KBM-7 (cell line): ENCODE data around the gene CST7.
"Not testable (repeated sequence)": the region's sequence is repeated elsewhere in the genome, so short reads cannot be mapped to it uniquely, and the experiment has no call there.

Source experiments
- DNase-seq: peaks from one replicate; pipeline ENCODE4 v3.0.0-alpha.2; 2015
- in situ Hi-C: fragments of 300-500 bp; cut with MboI; formaldehyde crosslinking; loops from 2 replicates; pipeline ENCODE4 v1.14.3; 2020; ENCODE audit warnings: low sequenced_read_pairs, low pct_unique_long_range_greater_than_20kb, mixed read lengths

Gene CST7

DNA sequence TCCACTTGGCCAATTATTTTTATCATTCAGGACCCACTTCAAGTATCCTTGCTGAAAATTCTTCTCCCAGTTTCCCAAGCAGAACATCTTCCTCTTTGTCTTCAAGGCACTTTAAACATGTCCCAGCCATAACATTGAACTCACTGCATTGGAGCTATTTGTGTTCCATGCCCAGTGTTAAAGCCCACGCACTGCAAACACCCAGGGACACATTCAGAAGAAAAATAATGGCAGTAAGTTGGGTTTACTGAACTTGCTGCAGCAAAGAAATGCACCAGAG lies 45.1 kb downstream of the CST7 start:
- DNase-seq, result no peak
- in situ Hi-C loops, result loop anchor here (10.0 to 25.0 kb wide), 2 partner anchors 71 to 193 kb away; partner anchors contain the start of gene ENTPD6

DNA sequence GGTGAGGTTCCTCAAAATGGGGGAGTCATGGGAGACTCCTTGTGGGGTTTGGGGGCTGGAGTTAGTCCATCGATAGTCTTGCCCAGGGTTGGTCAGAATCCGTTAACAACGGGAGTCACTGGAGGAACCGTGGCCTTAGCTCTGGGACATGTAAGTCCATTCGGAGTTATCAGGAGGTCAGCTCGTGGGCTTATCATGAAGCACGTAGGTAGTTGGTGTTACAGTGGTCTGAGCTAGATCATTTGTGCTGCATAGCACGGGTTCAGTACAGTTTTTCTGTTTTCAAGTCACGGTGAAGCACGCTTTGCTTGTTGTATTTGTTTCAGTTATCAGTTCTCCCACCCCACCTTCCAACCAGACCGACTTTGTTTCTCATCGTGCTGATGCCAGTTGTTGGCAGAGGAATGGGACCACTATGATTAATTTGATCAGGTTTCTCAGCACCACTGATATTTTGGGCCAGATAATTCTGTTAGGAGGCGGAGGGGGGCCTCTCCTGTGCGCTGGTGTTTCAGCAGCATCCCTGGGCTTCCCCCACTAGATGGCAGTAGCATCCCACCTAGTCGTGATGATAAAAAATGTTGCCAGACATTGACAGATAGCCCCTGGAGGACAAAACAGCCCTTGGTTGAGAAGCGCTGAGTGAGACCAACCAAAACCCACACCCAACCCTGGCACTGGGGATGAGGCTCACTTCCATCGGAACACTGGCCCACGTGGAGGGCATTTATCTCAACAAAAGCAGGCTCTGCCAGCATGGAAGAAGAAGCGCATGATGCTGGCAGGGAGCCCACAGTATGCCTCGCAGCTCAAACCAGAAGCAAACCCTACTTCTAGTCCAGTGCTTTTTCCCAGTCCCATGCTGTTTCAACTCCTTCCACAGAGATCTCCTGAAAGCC lies 45.6 kb downstream of the CST7 start:
- in situ Hi-C loops, result loop anchor here (10.0 to 25.0 kb wide), 2 partner anchors 70 to 193 kb away; partner anchors contain the start of gene ENTPD6
- DNase-seq, result peak; percentile 88

DNA sequence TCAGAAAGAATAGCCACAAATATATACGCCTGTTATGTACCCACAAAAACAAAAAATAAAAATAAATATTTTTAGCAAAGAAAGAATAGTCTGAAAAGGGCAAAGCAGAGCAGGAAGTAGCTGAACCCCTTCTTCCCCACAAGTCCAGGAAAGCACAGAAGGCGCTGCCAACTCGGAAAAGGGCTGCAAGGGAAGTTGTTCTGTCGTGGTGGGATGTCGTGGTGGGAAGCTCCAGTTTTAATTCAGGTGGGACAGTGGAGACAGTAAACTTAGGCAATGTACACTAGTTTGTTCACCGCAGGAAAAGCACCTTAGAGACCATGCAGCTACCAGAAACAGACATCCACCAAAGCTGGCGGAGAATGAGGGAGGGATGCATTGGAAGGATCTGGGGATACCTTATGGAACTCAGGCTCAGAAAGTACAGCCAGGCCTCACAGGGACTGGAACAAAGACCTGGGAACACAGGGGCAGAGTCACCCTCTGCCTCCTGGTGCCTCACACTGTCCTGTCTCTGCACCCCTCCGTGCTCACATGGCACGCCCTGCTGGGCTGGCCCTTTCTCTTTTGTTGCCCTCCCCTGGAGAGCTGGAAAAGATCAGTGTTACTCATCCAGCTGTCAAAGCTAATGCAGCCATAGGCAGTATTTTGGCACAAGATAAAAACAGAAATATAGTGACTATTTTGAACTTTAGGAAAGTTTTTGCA lies 46.8 kb downstream of the CST7 start:
- in situ Hi-C loops, result loop anchor here (10.0 to 25.0 kb wide), 2 partner anchors 69 to 191 kb away; partner anchors contain the start of gene ENTPD6
- DNase-seq, result no peak

DNA sequence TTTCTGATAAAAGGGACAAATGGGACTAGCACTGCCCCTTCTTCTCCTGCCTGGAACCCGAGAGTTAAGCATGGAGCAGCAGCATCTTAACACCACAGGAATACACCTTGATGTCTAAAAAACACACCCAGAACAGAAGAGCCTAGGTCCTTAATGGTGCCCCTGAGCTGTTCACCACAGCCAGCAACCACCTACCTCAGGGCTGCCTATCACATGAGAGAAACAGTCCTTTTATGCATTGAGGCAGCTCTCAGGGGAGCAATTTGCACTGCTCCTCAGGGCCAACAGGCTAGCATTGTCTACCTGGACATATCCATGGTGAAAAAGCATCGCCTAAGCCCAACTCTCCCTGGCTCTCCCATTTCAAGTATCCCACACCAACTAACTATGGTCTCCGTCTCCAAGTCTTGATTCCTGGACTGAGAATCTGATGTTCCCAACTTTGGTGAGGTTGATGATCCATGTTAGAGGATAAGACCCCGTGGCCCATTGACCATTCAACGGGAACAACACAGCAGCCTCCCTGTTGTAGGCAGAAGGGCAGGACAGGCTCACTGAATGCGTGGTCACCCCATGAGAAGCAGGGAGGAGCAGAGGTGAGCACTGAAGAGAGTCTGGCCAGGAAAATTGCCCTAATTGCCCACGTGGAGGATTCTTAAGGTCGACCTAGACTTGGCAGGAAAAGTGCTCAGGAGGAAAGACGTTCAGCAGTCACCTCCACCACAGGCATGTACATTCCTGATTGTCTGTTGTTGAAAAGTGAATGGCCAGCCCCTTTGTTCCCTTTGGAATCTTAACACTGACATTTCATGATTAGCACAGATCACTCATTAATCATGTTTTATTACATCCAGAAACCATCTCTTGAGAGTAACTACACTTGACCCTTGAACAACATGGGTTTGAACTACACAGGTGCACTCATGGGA lies 47.6 kb downstream of the CST7 start:
- in situ Hi-C loops, result loop anchor here (10.0 to 25.0 kb wide), 2 partner anchors 68 to 191 kb away; partner anchors contain the start of gene ENTPD6
- no peak for DNase-seq

DNA sequence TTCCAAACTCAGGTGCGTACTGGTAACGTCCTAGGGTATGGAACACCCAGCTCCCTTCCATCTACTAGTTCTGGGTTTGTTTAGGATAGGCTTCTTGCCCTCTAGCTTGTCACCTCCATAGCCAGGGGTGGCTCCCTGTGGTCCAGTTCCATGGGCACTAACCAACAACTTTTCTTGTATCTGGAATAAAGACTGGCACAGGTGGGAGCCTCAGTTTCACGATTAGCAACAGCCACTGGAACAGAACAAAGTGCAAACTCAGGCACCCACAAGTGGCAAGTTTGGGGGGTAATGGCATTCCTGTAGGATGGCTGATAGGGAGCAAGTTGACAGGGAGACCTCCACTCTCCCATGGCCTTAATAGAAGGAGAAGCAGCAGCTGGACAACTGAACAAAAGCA lies 49.1 kb downstream of the CST7 start:
- in situ Hi-C loops, result loop anchor here (10.0 to 25.0 kb wide), 2 partner anchors 67 to 189 kb away; partner anchors contain the start of gene ENTPD6
- DNase-seq, result no peak

DNA sequence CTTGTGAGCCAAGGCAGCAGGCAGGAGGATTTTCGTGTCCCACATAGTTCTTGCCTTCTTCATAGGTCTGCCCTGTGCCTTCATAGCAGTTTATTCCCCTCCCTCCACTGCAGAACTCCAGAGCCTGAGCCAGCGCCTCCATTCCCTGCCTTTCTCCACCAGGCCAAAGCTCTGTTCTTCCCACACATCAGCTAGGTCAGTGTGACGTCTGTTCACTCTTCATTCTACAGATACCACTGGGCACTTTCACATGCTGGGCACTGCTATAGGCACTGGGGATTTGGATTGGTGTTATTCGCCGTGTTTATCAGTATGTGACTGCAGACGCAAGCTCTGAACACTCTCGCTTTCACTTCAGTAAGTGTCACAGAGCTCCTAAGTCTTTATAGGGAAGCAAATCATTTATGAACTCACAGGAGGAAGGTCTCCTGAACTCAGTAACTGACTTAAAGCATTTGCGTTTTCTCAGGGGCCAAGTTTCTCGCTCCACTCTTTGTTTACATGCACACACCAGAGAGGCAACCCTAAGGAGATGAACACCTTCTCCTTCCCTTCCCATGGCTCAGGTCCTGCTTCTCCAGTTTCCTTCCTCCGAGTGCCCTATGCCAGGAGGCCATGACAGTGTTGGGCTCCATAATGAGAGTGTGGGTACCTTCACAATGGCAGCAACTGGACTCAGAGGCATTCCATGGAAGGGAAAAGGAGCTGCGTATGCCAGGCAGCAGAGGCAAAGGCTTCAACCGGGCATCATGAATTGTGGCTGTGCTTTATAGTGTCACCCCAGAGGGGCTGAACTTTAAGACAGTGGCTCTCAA lies 49.8 kb downstream of the CST7 start:
- in situ Hi-C loops, result loop anchor here (10.0 to 25.0 kb wide), 2 partner anchors 66 to 188 kb away; partner anchors contain the start of gene ENTPD6
- no peak for DNase-seq

DNA sequence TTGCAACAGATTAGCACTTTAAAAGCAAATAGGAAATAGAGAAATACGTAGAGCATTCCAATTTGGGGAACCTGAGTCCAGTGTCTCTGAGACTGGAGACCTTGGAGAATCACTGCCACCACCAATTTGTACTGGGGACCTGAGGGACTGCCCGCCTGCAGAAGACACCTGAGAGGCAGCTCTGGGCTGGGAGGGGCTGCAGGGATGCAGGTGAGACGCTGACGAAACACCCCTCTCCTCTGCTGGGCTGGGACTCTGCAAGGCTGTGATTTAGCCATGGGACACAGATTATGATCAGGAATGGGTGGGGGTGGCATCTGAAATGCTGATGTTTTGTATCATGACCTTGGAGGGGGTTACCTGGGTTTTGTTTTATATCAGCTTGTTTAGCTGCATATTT lies 50.5 kb downstream of the CST7 start:
- no peak for DNase-seq
- in situ Hi-C loops, result loop anchor here (10.0 to 25.0 kb wide), 2 partner anchors 65 to 188 kb away; partner anchors contain the start of gene ENTPD6

DNA sequence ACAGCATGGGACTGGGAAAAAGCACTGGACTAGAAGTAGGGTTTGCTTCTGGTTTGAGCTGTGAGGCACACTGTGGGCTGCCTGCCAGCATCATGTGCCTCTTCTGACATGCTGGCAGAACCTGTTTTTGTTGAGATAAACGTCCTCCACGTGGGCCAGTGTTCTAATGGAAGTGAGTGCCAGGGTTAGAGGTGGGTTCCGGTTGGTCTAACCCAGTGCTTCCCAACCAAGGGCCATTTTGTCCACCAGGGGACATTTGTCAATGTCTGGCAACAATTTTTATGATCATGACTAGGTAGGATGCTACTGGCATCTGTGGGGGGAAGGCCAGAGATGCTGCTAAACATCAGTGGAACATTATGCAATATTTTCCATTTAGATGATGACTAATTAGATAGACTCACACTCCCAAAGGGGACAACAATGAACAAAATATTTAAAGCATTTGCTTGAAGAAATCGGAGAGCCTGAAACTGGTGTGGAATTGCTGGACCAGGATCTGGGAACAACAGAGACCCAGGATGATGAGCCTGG lies 51.3 kb downstream of the CST7 start:
- in situ Hi-C loops, result no loop called here
- no peak for DNase-seq

DNA sequence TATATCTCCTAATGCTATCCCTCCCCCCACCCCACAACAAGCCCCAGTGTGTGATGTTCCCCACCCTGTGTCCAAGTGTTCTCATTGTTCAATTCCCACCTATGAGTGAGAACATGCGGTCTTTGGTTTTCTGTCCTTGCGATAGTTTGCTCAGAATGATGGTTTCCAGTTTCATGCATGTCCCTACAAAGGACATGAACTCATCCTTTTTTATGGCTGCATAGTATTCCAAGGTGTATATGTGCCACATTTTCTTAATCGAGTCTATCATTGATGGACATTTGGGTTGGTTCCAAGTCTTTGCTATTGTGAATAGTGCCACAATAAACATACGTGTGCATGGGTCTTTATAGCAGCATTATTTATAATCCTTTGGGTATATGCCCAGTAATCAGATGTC lies 52.3 kb downstream of the CST7 start:
- DNase-seq, in situ Hi-C loops: not testable (repeated sequence)

DNA sequence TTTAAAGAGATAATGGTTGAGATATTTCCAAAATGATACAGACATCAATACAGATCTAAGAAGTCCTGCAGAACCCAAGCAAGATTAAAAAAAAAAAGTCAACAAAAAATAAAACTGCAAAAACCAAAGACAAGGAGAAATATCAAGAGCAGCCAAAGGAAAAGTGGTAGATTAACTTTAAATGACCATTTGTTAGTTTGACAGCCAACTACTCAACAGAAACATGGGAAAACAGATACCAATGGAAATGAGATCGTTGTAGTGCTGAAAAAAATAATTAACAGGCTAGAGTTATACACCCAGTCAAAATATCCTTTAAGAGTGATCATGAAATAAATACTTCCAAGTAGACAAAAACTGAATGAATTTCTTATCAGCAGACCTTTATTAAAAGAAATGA lies 53.9 kb downstream of the CST7 start:
- no peak for DNase-seq
- in situ Hi-C loops, result no loop called here

DNA sequence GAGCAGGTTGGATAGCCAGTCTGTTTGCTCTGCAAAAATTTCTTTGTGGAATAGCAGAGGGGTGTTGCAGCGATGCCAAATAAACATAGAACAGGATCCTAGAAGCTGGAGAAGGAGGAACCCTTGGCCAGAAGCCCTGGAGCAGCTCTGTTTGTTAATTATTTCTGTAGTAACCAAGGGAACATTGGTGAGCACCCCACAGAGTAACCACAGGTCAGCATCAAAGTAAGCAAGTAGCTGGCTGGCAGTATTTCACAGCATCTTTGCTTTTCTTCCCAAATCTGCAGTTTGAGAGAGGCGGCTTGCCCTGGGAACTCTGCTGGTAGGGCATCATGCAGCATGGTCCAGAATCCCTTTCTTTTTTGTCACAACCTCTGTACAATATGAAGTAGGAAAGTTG lies 56.2 kb downstream of the CST7 start:
- in situ Hi-C loops, result no loop called here
- no peak for DNase-seq

DNA sequence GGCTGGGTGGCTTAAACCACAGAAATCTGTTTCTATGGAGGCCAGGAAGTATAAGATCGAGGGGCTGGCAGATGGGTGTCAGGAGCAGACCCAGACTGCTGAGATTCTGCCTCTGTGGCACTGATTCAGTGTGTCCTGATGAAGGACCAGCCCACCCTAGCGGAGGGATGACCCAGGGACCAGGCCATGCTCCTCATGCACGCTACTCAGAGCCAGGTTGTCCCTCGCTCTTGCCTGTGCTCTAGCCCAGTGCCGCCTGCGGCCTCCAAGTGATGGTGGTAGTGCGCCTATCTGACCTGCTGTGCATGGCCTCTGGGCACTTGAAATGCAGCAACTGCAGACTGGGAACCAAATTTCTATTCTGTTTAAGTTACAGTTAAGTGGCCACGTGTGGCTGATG lies 56.6 kb downstream of the CST7 start:
- in situ Hi-C loops, result no loop called here
- DNase-seq, result no peak

DNA sequence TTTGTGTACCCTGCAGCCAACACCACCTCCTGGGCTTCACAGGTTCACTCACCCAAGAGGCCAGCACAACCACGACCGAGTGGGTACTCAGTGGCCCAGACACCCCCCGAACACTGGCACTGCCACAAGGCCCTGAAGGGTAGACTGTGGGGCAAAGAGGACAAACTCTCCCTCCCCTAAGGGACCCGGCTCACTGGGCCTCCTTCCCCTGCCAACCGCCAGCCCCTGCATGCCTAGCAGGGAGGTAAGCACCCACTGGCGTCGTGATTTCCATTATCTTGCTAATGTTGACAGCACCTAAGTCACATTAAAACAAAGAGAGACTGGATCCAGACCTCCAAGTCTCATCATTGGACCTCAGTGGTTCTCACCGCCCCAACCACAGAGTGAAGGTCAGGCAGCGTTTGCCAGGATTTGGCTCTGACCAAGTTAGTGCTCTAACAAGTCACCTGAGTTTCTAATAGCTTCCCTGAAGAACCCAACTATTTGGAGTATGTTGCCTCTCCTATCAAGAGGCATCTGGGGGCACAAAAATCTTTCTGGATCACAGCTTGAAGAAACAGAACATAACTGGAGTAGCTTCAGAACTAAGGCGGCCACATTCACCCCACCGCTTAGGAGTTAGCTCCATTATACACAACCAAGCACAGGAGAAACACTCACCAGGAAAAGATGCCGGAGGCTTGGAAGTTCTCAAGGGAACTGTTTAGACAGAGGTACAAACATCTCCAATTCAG lies 57.5 kb downstream of the CST7 start:
- DNase-seq, result no peak
- in situ Hi-C loops, result no loop called here

DNA sequence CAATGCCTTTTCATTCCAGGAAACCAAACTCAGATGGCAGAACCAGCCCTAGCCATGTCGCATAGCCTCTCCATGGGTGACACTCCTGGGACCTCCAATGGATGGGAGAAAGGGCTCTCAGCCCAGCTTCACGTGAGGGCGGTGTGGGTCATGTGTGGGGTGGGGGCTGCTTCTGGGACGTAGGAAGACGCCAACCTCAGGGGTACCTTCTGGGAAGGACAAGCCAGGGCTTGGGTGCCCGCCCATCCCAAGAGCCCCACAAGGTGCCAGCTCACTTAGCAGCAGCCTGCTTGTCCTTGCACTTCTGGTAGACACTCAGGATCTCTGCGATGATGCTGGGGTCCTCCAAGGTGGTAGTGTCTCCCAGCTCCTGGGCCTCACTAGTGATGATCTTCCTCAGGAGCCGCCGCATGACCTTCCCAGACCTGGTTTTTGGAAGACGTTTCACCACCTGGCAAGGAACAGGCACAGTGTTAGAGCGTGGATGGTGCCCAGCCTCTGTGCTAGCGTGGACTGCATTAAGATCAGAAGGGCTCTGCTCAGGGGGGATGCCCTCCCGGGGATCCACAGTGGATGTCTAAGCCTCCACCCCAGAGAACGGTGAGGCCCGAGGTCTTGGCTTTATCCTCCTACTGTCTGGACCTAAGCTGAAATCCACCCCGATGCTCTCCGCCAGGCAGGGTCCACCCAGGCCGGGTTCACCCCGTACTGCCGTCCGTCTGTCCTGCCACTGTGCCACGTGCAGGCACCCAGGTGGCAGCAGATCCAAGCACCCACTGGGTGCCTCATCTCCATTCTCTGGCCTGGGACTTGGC lies 58.6 kb downstream of the CST7 start:
- no peak for DNase-seq
- in situ Hi-C loops, result no loop called here

DNA sequence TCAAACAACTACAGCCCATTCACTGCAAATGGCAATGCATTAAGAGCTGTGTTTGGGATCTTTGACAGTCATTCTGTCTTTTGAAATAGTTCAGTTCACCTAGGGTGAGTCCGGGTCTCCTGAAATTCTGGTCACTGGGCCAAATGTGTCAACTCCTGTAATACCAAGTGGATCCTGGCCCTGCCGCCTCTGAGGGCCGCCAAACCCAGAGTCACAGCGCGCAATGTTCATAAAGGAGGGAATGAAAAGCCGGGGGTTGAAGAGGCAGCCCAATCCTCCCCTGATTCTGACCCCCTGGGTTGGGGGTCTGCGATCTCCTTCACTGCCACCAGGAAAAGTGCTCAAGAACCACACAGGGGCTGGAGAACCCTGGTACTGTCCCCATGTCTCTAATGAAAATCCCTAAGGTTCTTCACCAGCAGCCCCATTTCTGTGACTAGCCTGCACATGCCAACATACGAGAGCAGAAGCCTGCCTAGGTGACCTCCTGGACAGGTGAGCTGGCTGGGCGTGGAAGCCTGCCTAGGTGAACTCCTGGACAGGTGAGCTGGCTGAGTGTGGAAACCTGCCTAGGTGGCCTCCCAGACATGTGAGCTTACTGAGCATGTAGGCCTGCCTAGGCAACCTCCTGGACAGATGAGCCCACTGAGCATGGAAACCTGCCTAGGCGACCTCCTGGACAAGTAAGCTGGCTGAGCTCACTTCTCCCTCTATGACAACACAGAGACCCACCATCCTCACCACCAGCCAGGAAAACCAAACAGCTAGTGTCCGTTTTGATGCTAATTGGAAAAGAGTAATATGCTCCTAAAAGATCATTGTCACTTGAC lies 59.5 kb downstream of the CST7 start:
- in situ Hi-C loops, result no loop called here
- no peak for DNase-seq
